ENCODE data around the gene TFB1M. TPM values are rescaled to one million over a fixed set of nuclear protein-coding genes. Genes with fewer than 3 reads are reported as not detected.

The TFB1M gene
- total and polyA plus RNA-seq, 9 of the 15 experiments (the other 6 are each of a cell fraction or from before 2014, with no cell fraction given): 34.6 to 145 (median 40.4) TPM

- Histone ChIP-seq H3K27ac (ENCODE audit: extremely low read depth, low read depth, low read length) (no peak overlapping the region), H3K9me3 (replicated peaks; ENCODE audit: control insufficient read depth, insufficient read depth, low read depth, low read length) (no peaks in the 10 kb centered on the region), H3K9ac (ENCODE audit: insufficient read depth in 1 of 2, low read depth in 2 of 2, low read length in 2 of 2) (no peak overlapping the region), H3K79me2 (ENCODE audit: control insufficient read depth, insufficient read depth, low read length) (no peaks in the 10 kb centered on the region; the same call in 2 of the 3 replicates), H3K4me3 (no peak overlapping the region), H3K4me1 (replicated peaks in 1 of 2; ENCODE audit: control insufficient read depth in 2 of 2, insufficient read depth in 2 of 2, low read length in 2 of 2) (peaks cover 2 to 3% of the 10 kb centered on the region in 2 experiments; a peak in 1 of 5 replicates), H3K27me3 (ENCODE audit: control insufficient read depth in 2 of 2, insufficient read depth in 2 of 2, low read length in 2 of 2) (no peaks in the 10 kb centered on the region), H2AFZ (ENCODE audit: low read depth, low read length) (no peak overlapping the region), H3K9me1 (ENCODE audit: control insufficient read depth, insufficient read depth, low read length) (peaks cover 3% of the 10 kb centered on the region), H3K4me2 (ENCODE audit: insufficient read depth, low read length) (no peak overlapping the region), H4K20me1 (replicated peaks; ENCODE audit: control insufficient read depth, insufficient read depth, low read length) (no peaks in the 10 kb centered on the region), H3K36me3 (ENCODE audit: control insufficient read depth, insufficient read depth, low read length) (peaks cover 59% of the 10 kb centered on the region)
- ATAC-seq: no peak
- DNase-seq (ENCODE audit: extremely low read depth in 1 of 4, low spot score in 3 of 4): no peak
- BruUV-seq (replicated peaks): no TSS peak
- ChIA-PET CTCF (ENCODE audit: low intra/inter-chr PET ratio) (no interaction called here), POLR2A (no interaction called here)
- TF ChIP-seq RNF2 (IDR thresholded peaks at IDR 0.05): no peak
- TF ChIP-seq NR1H2 (CRISPR knock-in tag; IDR thresholded peaks at IDR 0.05): no peak
- TF ChIP-seq L3MBTL2 (IDR thresholded peaks at IDR 0.05): no peak
- no peak for TF ChIP-seq HNRNPH1 (optimal IDR thresholded peaks at IDR 0.05; ENCODE audit: low read depth, low read length)
- no peak for TF ChIP-seq SNRNP70 (optimal IDR thresholded peaks at IDR 0.05; ENCODE audit: low read depth, low read length)
- TF ChIP-seq ELF2 (CRISPR knock-in tag; IDR thresholded peaks at IDR 0.05): no peak
- WGBS (ENCODE audit: insufficient coverage, low coverage, missing lambda C conversion rate): 95% methylated on average over 2 of the region's 2 CpGs
- in situ Hi-C loops (cut with MboI): no loop called here
- no peak for FAIRE-seq
- intact Hi-C loops (cut with micrococcal nuclease): no loop called here
These were observed 46.9 kb downstream of the TFB1M start for GRCh38 chr6:155267411-155267810.

DNA sequence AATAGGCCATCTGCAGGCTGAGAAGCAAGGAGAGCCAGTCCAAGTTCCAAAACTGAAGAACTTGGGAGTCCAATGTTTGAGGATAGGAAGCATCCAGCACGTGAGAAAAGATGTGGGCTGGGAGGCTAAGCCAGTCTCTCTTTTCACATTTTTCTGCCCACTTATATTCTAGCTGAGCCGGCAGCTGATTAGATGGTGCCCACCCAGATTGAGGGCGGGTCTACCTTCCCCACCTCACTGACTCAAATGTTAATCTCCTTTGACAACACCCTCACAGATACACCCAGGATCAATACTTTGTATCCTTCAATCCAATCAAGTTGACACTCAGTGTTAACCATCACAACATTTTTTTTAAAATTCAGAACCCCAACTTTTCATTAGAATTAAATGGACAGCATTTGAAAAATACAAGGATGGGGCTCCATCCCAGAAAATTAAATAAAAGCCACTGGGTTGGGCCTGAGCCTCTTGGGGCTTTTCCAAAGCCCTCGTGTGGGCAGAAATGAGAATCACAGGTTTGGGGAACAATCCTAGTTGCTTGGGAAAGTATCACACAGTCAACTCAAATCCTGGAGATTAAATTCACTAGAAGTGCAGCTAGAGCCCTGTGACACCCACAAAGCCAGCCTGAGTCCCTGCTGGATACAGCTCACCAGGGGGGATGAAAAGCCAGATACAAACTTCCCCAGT, 48.3 kb downstream of the TFB1M start:
- Histone ChIP-seq H3K36me3 (ENCODE audit: control insufficient read depth, insufficient read depth, low read length) (peaks cover 65% of the 10 kb centered on the region), H4K20me1 (replicated peaks; ENCODE audit: control insufficient read depth, insufficient read depth, low read length) (no peaks in the 10 kb centered on the region), H2AFZ (ENCODE audit: low read depth, low read length) (no peak overlapping the region), H3K79me2 (ENCODE audit: control insufficient read depth, insufficient read depth, low read length) (no peaks in the 10 kb centered on the region; the same call in 2 of the 3 replicates), H3K27me3 (ENCODE audit: control insufficient read depth in 2 of 2, insufficient read depth in 2 of 2, low read length in 2 of 2) (no peaks in the 10 kb centered on the region), H3K4me1 (replicated peaks in 1 of 2; ENCODE audit: control insufficient read depth in 2 of 2, insufficient read depth in 2 of 2, low read length in 2 of 2) (peaks cover 2 to 3% of the 10 kb centered on the region in 2 experiments; a peak in 1 of 5 replicates), H3K9me1 (ENCODE audit: control insufficient read depth, insufficient read depth, low read length) (peaks cover 10% of the 10 kb centered on the region), H3K9me3 (replicated peaks; ENCODE audit: control insufficient read depth, insufficient read depth, low read depth, low read length) (no peaks in the 10 kb centered on the region), H3K4me2 (ENCODE audit: insufficient read depth, low read length) (no peak overlapping the region), H3K27ac (ENCODE audit: extremely low read depth, low read depth, low read length) (no peak overlapping the region), H3K9ac (ENCODE audit: insufficient read depth in 1 of 2, low read depth in 2 of 2, low read length in 2 of 2) (no peak overlapping the region), H3K4me3 (no peak overlapping the region)
- intact Hi-C loops (cut with micrococcal nuclease): no loop called here
- DNase-seq (ENCODE audit: extremely low read depth in 1 of 4, low spot score in 3 of 4) (no peak), ATAC-seq (no peak), FAIRE-seq (no peak)
- no TSS peak for BruUV-seq (replicated peaks)
- 97% methylated on average over 4 of the region's 4 CpGs for WGBS (ENCODE audit: insufficient coverage, low coverage, missing lambda C conversion rate)
- in situ Hi-C loops (cut with MboI): no loop called here
- ChIA-PET CTCF (ENCODE audit: low intra/inter-chr PET ratio) (interaction anchor here (0.9 kb wide), 1 partner anchor 61 kb away, joined by 4 read pairs; no protein-coding TSS in a partner anchor), POLR2A (no interaction called here)
- TF ChIP-seq ZNF134 (CRISPR knock-in tag; conservative IDR thresholded peaks at IDR 0.05): peak; percentile 81
- TF ChIP-seq TCF7L2 (IDR thresholded peaks at IDR 0.05; ENCODE audit: low read depth, low read length): no peak
- no peak for TF ChIP-seq MAFK (IDR thresholded peaks at IDR 0.05; ENCODE audit: low read length)
- TF ChIP-seq CTCF (IDR thresholded peaks at IDR 0.05 in 2 of 3, conservative IDR thresholded peaks at IDR 0.05 in 1 of 3; ENCODE audit: insufficient read depth in 2 of 3, low read depth in 1 of 3, low read length in 3 of 3): 0 out of 6 replicates have a peak, but pooled peaks of 1 of the 3 experiments have one; percentile 7
- TF ChIP-seq CBFB (CRISPR knock-in tag; IDR thresholded peaks at IDR 0.05): no peak
- no peak for TF ChIP-seq NRF1 (conservative IDR thresholded peaks at IDR 0.05 in 1 of 2, IDR thresholded peaks at IDR 0.05 in 1 of 2)
